Measurements from ENCODE around the gene CEP112.
"Not testable (repeated sequence)": the region's sequence is repeated elsewhere in the genome, so short reads cannot be mapped to it uniquely, and the experiment has no call there.

The CEP112 gene

DNA sequence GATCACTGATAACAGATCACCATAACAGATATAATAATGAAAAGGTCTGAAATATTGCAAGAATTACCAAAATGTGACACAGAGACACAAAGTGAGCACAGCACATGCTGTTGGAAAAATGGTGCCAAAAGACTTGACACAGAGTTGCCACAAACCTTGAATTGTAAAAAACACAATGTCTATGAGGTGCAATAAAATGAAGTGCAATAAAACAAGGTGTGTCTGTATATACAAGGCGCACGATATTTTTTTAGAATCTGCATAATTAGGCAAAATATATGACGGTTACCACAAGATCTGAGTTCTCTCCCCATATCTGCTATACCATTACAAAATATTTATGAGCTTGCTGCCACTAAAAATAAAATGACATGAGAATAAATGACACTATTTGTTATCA lies 458.6 kb downstream of the CEP112 start:
- Histone ChIP-seq H3K9me2 (replicated peaks; ENCODE audit: insufficient read depth, low read length) (no peaks in the 10 kb centered on the region), H3K9me3 (ENCODE audit: insufficient read depth, low read length) (no peaks in the 10 kb centered on the region), H3K27me3 (ENCODE audit: low read length) (no peaks in the 10 kb centered on the region), H3K79me2 (ENCODE audit: insufficient read depth, low read length) (no peaks in the 10 kb centered on the region), H3K4me3 (ENCODE audit: insufficient read depth, low read length, poor library complexity, severe bottlenecking) (no peak overlapping the region), H3K27ac (ENCODE audit: low read depth, low read length) (no peak overlapping the region), H3K4me2 (ENCODE audit: low read depth, low read length, poor library complexity, severe bottlenecking) (no peak overlapping the region), H3F3A (ENCODE audit: insufficient read depth) (no peaks in the 10 kb centered on the region), H2AFZ (ENCODE audit: low read depth, low read length, severe bottlenecking) (no peak overlapping the region), H4K20me1 (ENCODE audit: low read depth, low read length) (no peaks in the 10 kb centered on the region), H3K9ac (ENCODE audit: low read length) (no peak overlapping the region), H3K36me3 (ENCODE audit: low read length) (no peaks in the 10 kb centered on the region)
- no peak for TF ChIP-seq EZH2phosphoT487 (conservative IDR thresholded peaks at IDR 0.05; ENCODE audit: low read length)
- TF ChIP-seq, protein P1, sequence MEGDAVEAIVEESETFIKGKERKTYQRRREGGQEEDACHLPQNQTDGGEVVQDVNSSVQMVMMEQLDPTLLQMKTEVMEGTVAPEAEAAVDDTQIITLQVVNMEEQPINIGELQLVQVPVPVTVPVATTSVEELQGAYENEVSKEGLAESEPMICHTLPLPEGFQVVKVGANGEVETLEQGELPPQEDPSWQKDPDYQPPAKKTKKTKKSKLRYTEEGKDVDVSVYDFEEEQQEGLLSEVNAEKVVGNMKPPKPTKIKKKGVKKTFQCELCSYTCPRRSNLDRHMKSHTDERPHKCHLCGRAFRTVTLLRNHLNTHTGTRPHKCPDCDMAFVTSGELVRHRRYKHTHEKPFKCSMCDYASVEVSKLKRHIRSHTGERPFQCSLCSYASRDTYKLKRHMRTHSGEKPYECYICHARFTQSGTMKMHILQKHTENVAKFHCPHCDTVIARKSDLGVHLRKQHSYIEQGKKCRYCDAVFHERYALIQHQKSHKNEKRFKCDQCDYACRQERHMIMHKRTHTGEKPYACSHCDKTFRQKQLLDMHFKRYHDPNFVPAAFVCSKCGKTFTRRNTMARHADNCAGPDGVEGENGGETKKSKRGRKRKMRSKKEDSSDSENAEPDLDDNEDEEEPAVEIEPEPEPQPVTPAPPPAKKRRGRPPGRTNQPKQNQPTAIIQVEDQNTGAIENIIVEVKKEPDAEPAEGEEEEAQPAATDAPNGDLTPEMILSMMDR (IDR thresholded peaks at IDR 0.05; ENCODE audit: insufficient read depth, low read length, poor library complexity, severe bottlenecking): no peak

DNA sequence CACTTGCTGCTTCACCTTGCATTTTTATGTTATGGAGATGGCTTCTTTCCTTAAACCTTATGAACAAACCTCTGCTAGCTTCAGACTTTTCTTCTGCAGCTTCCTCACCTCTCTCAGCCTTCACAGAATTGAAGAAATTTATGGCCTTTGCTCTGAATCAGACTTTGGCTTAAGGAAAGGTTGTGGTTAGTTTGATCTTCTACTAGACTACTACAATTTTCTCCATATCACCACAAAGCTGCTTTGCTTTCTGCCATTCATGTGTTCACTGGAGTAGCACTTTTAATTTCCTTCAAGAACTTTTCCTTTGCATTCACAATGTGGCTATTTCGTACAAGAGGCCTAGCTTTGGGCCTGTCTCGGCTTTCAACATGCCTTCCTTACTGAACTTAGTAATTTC lies 459.3 kb downstream of the CEP112 start:
- H3K9me2 ChIP-seq (replicated peaks; ENCODE audit: insufficient read depth, low read length); H3K79me2 ChIP-seq (ENCODE audit: insufficient read depth, low read length); H3F3A ChIP-seq (ENCODE audit: insufficient read depth); H3K36me3 ChIP-seq (ENCODE audit: low read length); H3K27me3 ChIP-seq (ENCODE audit: low read length); H3K9ac ChIP-seq (ENCODE audit: low read length); H4K20me1 ChIP-seq (ENCODE audit: low read depth, low read length); H3K4me3 ChIP-seq (ENCODE audit: insufficient read depth, low read length, poor library complexity, severe bottlenecking); H2AFZ ChIP-seq (ENCODE audit: low read depth, low read length, severe bottlenecking); H3K9me3 ChIP-seq (ENCODE audit: insufficient read depth, low read length); H3K27ac ChIP-seq (ENCODE audit: low read depth, low read length); H3K4me2 ChIP-seq (ENCODE audit: low read depth, low read length, poor library complexity, severe bottlenecking): not testable (repeated sequence)

DNA sequence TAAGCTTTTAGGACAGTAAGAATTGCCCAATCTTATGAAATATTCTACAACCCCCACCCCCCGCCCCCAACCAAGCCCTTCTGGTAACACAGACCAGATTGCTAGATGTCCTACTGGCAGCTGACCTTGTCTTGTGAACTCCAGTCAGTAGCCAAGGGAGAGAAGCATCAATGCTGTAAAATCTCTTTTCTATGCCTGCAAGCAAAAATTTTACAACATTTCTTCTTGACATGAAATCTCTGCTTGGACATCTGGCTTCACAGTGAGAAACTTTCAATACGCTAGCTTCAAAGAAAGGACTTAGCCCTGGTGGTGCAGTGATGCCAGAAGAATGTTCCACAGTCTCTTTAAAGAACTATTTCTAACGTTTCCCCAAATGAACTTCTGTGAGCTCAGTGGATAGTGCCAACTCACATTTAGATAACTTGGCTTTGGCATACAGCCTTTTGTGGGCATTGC lies 461.2 kb downstream of the CEP112 start:
- no peak for TF ChIP-seq EZH2phosphoT487 (conservative IDR thresholded peaks at IDR 0.05; ENCODE audit: low read length)
- TF ChIP-seq, protein P1 (IDR thresholded peaks at IDR 0.05; ENCODE audit: insufficient read depth, low read length, poor library complexity, severe bottlenecking): no peak
- Histone ChIP-seq H3K9me2 (replicated peaks; ENCODE audit: insufficient read depth, low read length) (no peaks in the 10 kb centered on the region), H3K4me2 (ENCODE audit: low read depth, low read length, poor library complexity, severe bottlenecking) (no peak overlapping the region), H3K36me3 (ENCODE audit: low read length) (no peaks in the 10 kb centered on the region), H3F3A (ENCODE audit: insufficient read depth) (no peaks in the 10 kb centered on the region), H3K27ac (ENCODE audit: low read depth, low read length) (no peak overlapping the region), H3K9me3 (ENCODE audit: insufficient read depth, low read length) (no peaks in the 10 kb centered on the region), H3K4me3 (ENCODE audit: insufficient read depth, low read length, poor library complexity, severe bottlenecking) (no peak overlapping the region), H3K9ac (ENCODE audit: low read length) (no peak overlapping the region), H3K27me3 (ENCODE audit: low read length) (no peaks in the 10 kb centered on the region), H4K20me1 (ENCODE audit: low read depth, low read length) (no peaks in the 10 kb centered on the region), H2AFZ (ENCODE audit: low read depth, low read length, severe bottlenecking) (no peak overlapping the region), H3K79me2 (ENCODE audit: insufficient read depth, low read length) (no peaks in the 10 kb centered on the region)

DNA sequence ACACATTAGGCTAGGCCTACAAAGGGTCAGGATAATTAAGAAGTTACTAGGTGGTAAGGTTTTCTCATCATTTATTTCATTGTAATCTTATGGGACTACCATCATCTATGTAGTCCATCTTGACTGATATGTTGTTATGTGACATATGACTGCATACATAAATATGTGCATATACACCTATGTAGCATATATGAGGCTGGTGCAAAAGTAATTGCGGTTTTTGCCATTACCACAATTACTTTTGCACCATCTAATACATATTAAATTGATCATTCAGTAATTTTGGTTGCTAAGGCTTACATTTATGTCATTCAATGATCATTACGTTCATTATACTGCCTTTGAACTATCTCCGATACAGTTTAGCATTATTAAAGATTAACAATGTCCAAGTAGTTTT lies 462.7 kb downstream of the CEP112 start:
- Histone ChIP-seq H3K9me3 (ENCODE audit: insufficient read depth, low read length) (no peaks in the 10 kb centered on the region), H3K27ac (ENCODE audit: low read depth, low read length) (no peak overlapping the region), H3K9me2 (replicated peaks; ENCODE audit: insufficient read depth, low read length) (no peaks in the 10 kb centered on the region), H3K4me2 (ENCODE audit: low read depth, low read length, poor library complexity, severe bottlenecking) (no peak overlapping the region), H3K9ac (ENCODE audit: low read length) (no peak overlapping the region), H3K4me3 (ENCODE audit: insufficient read depth, low read length, poor library complexity, severe bottlenecking) (no peak overlapping the region), H4K20me1 (ENCODE audit: low read depth, low read length) (no peaks in the 10 kb centered on the region), H3K79me2 (ENCODE audit: insufficient read depth, low read length) (no peaks in the 10 kb centered on the region), H2AFZ (ENCODE audit: low read depth, low read length, severe bottlenecking) (no peak overlapping the region), H3K36me3 (ENCODE audit: low read length) (no peaks in the 10 kb centered on the region), H3K27me3 (ENCODE audit: low read length) (no peaks in the 10 kb centered on the region), H3F3A (ENCODE audit: insufficient read depth) (no peaks in the 10 kb centered on the region)
- TF ChIP-seq, protein P1 (IDR thresholded peaks at IDR 0.05; ENCODE audit: insufficient read depth, low read length, poor library complexity, severe bottlenecking): no peak
- no peak for TF ChIP-seq EZH2phosphoT487 (conservative IDR thresholded peaks at IDR 0.05; ENCODE audit: low read length)

Measured in SU-DHL-6 (cell line).